Stimulated activated CD4-positive, alpha-beta T cell treated with anti-CD3 and anti-CD28 coated beads, Interleukin-2, amount 100 ng/mL, for 24 hours (primary cell): ENCODE measurements around the gene CYP21A2.

Experiments
- DNase-seq, 2 donors: peaks; one replicate each; pipeline ENCODE4 v3.0.0-alpha.2; 2020

CYP21A2 gene

GRCh38 chr6:32084780-32085179 is 46.6 kb downstream of the CYP21A2 start:
- DNase-seq: no peak

DNA sequence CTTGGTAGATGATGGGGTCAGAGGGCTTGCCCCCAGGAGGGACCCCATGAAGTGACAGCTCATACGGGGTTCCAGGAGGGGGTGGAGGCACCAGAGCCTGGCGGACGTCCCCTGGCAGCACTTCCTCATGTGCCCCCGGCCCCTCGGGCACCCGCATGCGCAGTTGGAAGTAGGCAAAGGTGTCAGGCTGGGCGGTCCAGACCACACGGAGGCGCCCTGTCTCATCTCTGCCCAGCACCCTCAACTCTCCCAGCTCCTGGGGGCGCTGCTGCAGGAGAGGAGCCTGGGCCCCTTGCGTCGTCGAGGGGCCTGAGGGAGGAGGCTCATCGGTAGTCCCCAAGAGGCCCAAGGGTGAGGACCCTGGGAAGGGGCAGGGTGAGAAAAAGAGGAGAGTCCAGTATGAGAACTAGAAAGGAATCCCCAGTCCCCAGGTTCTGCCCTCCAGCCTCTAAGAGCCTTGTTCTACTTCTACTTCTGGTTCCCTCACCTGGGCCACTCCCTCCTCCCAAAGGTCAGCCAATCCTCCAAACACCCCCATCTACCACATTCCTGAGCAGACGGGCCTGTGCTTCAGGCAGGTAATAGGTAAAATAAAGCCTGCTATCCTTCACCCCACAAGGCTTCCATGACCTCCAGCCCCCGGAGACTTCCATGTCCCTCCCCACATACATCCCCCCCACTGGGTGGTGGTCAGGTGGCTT is 47.7 kb downstream of the CYP21A2 start:
- DNase-seq: no peak

DNA sequence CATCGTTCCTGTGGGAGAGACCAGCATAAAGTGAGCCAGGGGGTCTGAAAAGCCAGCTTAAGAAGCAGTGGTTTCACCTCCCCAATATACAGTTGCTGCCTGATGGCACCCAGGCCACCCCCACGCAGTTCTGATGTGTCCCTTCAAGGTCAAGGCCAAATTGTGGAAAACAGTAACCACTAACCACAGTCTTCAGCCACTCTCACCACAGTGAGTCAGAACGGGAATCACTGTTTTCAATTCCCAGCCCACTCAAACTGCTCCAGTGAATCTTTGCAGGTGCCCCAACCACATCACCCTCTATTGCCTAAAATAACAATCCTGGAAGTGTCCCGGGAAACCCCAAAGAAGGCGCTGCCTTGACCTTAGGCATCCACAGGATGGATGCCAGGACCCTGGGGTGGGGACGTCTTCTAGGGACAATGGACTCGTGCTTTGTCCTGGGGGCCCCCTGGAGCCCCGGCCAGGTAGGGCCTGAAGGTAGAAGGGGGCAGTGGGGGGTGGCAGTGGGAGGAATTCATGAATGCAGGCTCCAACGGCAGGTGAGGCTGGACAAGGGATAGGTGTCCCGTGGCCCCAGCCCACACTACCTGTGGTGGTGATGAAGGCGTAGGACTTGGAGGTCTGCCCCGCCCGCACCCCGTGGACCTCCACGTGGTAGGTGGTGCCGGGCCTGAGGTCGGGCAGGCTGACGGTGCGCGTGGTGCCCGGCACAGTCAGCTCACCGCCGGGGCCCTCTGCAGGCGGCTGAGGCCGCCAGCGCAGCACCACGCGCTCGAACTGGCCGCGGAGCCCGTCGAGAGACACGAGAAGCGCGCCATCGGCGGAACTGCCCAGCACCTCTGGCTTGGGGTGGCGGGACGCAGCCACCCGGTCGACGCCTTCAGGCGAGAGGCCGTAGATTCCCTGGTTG is 48.7 kb downstream of the CYP21A2 start:
- peak in 1 of 2 donors; percentile 46 for DNase-seq

DNA sequence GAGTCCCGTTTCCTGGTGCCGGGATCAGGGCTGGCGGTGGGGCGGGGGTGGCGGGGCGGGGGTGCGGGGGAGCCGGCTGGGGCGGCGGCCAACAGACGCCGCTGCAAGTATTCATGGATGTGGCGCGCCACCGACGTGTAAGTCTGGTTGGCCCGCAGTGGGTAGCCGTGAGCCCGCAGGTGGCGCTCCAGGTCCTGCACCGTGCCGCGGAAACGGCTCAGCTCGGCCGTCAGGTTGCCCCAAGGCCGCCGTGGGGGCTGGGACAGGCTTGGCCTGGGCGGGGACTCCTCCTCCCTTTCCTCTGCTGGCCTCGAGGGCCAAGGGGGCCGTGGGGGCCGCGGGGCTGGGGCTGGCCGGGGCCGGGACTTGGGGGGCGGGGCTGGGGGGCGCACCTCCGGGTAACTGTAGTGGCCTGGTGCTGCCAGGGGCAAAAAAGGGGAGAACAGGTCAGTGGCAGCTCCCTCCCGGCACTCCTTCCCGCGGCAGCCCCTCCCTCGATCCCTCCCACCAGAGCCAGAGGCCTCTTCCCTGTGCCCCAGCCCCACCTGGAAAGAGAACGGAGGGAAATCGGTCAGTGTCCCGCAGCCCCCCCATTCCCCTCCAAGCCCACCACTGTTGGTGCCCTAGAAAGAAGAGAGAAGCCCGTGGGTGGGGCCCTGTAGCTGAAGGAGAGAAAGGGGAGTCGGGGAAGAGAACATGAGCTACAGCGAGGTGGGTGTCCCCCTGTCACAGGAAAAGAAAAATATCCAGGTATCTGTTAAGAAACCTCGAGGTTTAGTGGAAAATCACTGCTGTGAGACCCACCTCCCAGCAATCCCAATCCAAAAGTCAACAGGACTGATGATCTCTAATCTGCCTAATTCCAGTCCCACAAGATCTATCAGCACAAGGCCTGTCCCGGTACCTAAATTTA is 49.6 kb downstream of the CYP21A2 start:
- DNase-seq: peak; percentile 71 to 81

- no peak for DNase-seq
Observed at GRCh38 chr6:32088487-32089049, 50.4 kb downstream of the CYP21A2 start.

- DNase-seq: no peak
Observed at GRCh38 chr6:32089082-32089828, 51.0 kb downstream of the CYP21A2 start.
